HG02943 (cell line): Measurements from ENCODE around the gene WDFY2.

ENCODE experiments used
- ATAC-seq: cut with Tn5 transposase; IDR thresholded peaks from one replicate; pipeline ENCODE4 v1.9.1; 2021; ENCODE audit warnings: mild to moderate bottlenecking, low read depth, moderate library complexity; ENCODE audit not compliant: unreplicated experiment

Gene WDFY2

DNA sequence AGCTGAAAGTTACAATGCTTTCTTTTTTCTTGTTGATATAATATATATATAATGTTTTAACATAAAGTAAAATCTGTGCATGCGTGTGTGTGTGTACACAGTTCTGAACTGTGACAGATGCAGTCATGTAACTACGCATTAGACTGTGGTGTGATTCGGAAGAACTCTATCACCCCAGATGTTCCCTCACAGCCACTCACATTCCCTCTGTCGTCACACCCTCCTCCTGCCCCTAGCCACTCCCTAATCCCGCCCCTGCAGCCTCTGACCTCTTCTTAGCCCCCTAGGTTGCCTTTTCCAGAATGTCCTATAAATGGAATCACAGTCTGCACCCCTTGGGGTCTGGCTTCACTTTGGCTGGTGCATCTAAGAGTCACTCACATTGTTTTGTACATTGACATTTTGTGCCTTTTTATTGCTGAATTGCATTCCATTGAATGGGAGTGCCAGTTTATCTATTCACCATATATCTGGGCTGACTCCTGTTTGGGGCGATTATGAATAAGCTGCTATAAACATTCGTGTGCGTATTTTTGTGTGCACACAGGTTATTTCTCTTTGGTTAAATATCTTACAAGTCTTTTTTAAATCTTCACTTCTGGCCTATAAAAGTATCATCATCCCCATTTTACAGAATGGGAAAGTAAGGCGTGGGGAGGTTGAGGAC, 199.3 kb downstream of the WDFY2 start:
- ATAC-seq, result no peak

GRCh38 chr13:51784097-51784496, 199.8 kb downstream of the WDFY2 start:
- ATAC-seq, result no peak

GRCh38 chr13:51785712-51786424, 201.6 kb downstream of the WDFY2 start:
- no peak for ATAC-seq

DNA sequence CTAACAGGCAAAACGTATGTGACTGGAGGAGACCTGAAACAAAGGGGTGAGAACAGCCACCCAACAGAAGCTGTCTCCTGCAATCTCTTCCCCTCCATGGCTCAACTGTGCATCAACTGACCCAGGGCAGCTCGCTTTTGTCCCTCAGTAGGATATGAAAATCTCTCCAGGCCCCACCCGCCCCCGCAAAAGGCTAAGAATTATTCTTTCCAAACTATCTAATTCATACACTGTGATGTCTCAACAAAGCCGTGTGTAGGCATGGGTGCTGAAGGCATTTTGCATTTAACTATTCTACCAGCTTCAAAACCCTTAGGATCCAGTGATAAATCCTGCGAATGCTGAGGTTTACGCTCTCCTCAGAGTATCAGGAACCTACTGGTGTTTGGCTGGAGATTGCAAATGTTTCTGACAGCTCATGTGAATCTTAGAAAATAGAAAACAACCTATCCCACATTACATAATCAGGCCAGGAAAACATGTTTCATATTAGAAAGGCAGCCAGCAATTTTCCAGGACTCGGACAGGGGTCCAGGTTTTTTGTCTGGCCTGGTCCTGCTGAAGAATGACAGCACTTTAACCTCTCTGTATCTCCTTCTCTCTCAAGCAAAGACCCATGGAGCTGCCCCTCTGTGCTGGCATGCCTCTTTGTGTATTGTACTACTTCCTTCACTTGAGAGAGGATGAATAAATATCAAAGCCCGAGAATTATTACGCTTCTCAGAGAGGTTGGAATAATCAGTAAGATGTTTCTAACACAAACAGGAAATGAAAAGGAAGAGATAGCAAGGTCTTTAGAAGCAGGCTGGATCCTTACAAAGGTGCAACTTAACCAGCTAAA, 202.4 kb downstream of the WDFY2 start:
- ATAC-seq, result no peak

DNA sequence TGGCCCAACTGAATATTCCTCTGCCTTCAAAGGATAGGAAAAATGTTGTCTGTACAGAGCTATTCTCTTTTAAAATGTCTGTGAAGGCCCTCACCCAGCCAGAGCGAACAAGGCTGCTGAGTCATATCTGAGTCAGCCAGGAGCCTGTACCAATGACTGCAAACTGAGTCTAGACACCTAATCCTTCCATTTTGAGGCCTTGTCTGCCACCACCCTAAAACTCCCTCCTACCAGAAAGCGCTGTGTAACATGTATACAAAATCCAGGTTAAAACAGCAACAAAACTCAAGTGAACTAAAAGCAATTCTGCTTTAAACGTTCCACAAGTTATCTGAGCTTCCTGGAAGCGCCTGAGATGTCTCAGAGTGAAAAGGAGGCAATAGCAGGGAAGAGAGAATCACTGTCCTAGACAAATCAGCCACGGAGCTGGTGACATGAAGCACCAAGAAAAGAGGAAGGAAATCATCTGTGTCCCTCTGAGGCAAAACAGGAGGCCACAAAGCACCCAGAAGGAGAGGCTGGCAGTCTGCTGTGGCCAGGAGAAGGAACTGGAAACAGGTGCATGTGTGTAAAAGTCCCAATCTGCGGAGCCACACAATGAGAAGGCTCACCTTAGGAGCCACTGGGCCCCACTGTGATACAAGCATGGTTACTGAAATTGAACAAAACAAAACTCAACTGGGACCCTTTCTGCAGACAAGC, 209.5 kb downstream of the WDFY2 start:
- peak; percentile 51 for ATAC-seq

GRCh38 chr13:51794964-51795363, 210.7 kb downstream of the WDFY2 start:
- ATAC-seq, result no peak

GRCh38 chr13:51795419-51795818, 211.2 kb downstream of the WDFY2 start:
- no peak for ATAC-seq

GRCh38 chr13:51796546-51796945, 212.3 kb downstream of the WDFY2 start:
- no peak for ATAC-seq

GRCh38 chr13:51797664-51798488, 213.6 kb downstream of the WDFY2 start:
- ATAC-seq, result no peak

DNA sequence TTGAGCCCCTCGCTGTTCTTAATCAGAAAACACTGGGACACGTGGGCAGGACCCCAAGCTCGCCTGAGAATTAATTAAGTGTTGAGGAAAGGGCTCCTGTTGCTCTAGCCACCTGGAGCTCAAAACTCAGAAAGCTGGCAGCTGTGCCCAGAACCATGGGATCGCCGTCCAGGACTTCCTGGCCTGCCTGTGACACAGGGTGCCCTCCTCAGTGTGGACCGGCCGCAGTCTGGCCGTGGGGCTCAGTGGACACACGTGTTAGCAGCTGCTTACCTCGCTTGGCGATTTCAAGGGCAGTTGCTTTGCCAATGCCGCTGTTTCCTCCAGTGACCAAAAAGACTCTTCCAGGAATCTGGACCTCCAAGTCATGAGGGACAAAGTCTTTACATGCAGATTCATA, 215.0 kb downstream of the WDFY2 start:
- no peak for ATAC-seq

- no peak for ATAC-seq
These were observed 216.2 kb downstream of the WDFY2 start for GRCh38 chr13:51800486-51800885.

DNA sequence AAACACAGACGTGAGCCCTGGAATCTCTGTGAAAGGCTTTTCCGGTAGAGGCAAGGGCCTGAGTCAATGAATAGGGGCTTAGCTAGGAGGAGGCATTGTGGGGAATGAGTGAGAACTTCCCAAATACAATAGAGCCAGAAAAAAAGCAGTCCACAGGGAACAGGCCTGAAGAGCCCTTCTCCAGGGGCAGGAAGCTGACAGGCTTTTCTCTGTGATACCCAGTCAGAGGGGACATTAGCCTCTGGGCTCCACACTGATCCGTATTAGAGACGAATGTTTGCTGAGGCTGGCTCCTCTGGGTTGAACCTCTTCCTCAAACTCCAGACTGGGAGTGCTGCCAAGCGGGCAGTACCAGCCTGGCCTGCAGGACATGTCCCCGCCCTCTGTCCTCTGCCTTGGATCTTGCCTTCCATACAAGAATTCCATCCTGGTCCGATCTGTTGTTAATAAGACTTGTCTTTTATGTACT, 217.4 kb downstream of the WDFY2 start:
- no peak for ATAC-seq

DNA sequence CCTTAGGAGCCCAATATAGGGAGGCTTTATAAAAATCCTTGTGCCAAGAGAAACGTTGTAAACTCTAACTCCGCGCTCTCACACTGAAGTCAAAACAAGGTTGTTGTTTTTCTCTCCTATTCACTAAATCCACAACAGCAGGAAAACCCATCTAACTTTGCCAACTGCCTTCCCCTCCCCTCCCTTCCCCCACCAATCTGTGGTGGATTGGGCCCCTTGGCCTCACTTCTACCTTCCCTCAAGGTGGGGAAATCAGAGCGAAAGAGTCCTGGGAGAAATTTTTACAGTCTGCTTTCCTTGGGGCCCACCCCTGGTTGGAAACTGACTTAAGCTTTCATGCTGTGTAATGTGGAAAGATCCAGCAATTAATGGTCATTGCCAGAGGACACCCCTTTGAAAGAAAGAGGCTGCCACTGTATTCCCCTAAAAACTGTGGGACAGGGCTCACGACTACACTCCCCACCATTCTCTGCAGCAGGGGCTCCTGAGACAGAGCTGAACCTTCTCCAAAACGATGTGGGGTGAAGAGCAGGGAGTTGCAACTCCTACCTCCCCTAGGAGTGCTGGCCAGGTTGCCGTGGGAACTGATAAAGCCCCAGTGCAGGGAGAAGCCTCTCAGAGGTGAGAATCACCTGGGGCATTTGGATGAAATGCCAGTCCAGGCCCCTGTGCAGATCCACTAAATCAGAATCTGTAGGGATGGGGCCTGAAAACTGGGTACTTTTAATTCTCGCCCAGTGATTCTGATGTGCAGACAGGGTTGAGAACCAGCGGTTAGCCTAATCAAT, 218.6 kb downstream of the WDFY2 start:
- no peak for ATAC-seq

DNA sequence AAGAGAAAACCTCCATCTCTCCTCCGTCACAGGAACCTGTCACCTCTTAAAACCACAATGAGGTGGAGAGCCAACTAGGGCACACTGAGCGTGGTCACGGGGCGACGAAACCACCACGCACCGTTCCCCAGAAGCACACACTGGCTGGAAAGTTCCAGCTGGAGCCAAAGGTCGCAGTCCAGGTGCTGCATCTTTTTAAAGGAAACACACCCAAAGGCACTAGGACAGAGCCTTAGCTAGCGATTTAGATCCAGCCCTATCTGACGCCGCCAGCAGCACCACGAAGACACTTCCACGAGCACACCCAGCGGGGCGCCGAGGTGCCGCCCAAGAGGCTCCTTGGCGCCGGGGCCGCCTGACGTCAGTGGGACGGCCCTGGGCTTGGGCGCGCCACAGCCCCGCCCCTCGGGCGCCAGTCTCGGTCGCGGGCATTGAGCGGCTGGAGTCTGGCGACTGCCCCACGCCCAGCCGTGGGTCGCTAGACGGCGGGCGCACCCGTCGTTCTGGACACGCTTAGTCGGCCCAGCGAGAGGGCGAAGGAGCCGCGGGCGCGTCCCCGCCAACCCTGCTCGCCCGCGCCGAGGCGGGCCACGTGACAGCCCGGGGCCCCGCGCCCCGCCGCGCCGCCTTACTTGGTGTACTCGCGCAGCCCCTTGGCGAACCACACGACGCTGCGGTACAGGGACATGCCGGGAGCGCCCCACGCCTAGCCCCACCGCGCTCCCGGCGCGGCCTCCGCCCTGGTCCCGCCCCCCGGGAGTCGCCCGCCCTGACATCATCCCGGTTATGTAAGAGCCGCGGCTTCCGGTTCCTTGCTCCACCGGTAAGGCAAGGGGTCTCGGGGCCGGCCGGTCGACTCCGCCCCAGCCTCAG, 219.4 kb downstream of the WDFY2 start, which contains the start of gene DHRS12:
DHRS12 (minus strand) TSS at position 742 of the 873 bp plus-strand sequence. CDS start 4,504 bp downstream, outside the sequence.
- ATAC-seq, result peak; percentile 85

GRCh38 chr13:51804295-51805172, 220.3 kb downstream of the WDFY2 start:
- no peak for ATAC-seq

- ATAC-seq, result no peak
These were observed 221.1 kb downstream of the WDFY2 start for GRCh38 chr13:51805313-51805712.

GRCh38 chr13:51805925-51806324, 221.7 kb downstream of the WDFY2 start:
- no peak for ATAC-seq
